ENCODE results near the gene RHNO1.

Gene RHNO1

DNA sequence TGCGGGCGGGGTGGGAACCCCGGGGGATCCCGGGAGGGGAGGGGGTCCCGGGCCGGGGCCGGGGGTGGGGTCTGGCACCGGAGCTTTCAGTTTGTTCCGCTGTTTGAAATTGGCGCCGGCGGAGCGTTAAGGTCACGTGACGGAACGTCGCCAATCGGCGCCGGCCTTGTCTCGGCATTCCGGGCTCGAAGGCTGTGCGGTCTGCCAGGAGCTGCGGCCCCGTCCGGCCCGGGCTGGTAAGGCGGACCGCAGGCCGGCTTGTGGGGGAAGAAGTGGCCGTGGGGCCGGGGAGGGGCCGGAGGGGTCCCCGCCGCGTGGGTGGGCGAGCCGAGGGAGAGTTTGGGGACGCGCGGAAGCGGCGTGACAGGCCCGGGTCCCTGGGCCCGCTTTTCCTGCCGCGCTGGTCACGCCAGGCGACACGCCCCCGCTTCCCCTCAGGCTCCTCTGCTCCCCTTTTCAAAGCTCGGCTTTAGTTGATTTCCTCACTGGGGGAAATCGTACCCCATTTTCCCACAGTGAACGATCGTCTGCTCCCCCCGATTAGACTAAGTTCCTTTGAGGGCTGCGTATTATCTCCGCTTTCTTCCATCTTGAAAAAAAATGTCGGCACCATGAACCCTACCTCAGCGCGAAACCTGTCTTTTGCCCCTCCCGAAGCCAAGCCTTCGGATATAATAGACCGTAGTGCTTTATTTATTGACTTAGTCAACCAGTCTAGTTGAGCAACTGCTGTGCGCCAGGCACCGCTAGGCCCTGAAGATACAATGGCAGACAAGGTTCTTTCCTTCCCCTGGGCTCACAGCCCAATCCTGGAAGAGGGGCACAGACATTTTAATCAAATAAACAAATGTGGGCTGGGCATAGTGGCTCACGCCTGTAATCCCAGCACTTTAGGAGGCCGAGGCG is at the start of gene RHNO1, which contains the start of gene FOXM1:
Gene RHNO1, plus strand, starts transcription at position 177 of the 906 bp plus-strand sequence. CDS start 8,144 bp downstream, outside the sequence.
Gene FOXM1, minus strand, starts transcription at position 128 of the 906 bp plus-strand sequence. CDS start 2,696 bp downstream, outside the sequence.
- peak; percentile 87 for DNase-seq

DNA sequence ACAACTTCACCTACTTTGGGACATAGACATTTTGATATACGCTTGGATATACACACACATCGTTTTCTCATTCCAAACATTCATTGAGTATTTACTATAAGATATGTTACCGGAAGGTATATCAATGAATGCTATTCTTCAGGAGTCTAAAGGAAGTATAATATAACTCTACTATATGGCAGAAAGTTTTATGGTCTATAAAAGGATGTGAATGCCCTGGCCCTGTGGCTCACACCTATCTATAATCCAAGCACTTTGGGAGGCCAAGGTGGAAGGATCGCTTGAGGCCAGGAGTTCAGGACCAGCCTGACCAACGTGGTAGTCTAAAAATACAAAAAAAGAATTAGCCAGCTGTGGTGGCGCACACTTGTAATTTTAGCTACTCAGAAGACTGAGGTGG is 47.7 kb upstream of the RHNO1 start:
- no peak for DNase-seq

DNA sequence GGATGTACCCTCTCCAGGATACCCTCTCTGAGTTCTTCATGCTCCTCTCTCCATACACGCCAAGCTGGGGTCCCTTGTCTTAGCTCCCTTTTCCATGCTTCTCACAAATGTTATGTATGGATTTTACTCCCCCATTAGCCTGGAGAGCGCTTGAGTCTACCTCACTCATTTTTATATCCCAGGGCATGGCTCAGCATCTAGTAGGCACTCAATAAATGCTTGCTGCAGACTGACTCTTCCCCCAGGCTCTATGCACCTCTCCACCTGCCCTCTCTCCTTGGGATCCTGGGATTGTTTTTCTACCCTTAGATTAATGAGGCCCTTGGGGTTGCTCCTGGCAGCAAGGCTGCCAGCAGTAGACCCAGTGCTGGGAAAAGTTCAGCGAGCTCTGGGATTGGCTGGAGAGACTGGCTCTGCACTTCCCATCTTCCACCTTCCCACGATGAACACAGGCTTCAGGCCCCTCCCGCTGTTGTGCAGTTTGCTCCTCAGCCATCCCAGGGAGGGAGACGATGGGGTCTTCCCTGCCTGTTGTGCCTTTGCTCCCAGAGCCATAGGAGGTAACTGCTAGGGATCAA is 44.4 kb upstream of the RHNO1 start:
- no peak for DNase-seq

- no peak for DNase-seq
Observed at GRCh38 chr12:2833327-2833726, 43.7 kb upstream of the RHNO1 start.

- no peak for DNase-seq
Observed at GRCh38 chr12:2833810-2834209, 43.2 kb upstream of the RHNO1 start.

GRCh38 chr12:2834581-2835491 is 42.2 kb upstream of the RHNO1 start, which contains the start of gene NRIP2:
Gene NRIP2, minus strand, starts transcription at chr12:2835035. Its CDS starts 52 bp downstream, at chr12:2834983.
- DNase-seq, result no peak

- no peak for DNase-seq
Observed at GRCh38 chr12:2835691-2836403, 41.2 kb upstream of the RHNO1 start.

DNA sequence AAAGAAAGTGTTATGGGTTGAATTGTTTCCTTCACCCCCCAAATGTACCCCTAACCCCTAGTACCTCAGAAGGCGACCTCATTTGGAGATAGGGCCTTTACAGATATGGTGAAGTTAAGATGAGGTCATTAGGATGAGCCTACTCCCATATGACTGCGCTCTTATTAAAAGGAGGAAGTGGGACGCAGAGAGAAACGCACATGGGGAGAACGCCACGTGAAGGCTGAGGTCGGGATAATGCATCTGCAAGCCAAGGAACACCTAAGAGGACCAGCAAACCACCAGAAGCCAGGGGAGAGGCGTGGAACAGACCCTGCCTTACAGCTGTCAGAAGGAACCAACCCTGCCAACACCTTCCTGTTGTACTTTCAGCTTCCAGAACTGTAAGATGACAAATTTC is 40.4 kb upstream of the RHNO1 start:
- no peak for DNase-seq

DNA sequence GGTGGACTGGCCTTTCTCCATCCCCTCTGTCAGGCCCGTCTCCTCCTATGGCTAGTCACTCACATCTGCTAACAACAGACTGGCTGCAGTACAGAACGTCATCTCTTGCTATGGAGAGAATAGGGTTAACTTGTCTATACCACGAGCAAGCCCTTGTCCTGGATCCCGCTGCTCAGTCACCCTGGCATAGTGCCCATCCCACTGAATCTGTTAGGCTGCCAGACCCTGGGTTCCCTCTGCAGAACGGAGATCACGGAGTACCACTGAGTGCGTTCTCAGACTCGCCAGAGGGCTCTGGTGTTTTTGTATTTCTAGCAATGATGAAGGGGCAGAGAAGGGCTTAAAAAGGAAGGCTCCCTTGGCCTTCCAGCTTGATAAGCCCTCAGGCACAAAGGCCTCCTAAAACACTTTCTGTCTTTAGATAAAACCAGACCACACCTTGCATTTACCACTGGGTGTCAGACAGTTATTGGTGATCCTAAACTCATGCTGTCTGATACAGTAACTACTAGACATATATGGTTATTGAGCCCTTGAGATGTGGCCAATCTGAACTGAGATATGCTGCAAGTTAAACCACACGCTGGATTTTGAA is 35.9 kb upstream of the RHNO1 start:
- DNase-seq, result no peak

- no peak for DNase-seq
Observed at GRCh38 chr12:2842948-2843347, 34.1 kb upstream of the RHNO1 start.

DNA sequence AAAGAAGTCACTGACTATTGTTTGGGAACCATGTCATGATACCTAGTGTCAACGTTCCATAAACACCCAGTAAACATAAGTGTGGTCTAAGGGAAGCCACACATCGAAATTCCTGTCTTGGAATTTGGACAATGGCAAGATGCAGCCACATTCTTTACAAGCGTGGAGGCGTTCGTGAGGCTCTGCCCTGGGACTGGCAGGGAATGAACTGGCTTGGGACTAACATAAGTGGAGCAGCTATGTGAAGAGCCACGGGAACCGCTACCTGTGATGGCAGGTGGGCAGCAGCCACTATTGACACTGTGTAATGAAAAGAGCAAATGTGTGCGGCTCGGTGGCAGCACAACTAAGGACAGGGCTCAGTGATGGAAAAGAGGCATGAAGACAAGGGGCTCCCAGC is 32.2 kb upstream of the RHNO1 start:
- no peak for DNase-seq

GRCh38 chr12:2845280-2845679 is 31.7 kb upstream of the RHNO1 start:
- no peak for DNase-seq

GRCh38 chr12:2851931-2852330 is 25.1 kb upstream of the RHNO1 start:
- no peak for DNase-seq

DNA sequence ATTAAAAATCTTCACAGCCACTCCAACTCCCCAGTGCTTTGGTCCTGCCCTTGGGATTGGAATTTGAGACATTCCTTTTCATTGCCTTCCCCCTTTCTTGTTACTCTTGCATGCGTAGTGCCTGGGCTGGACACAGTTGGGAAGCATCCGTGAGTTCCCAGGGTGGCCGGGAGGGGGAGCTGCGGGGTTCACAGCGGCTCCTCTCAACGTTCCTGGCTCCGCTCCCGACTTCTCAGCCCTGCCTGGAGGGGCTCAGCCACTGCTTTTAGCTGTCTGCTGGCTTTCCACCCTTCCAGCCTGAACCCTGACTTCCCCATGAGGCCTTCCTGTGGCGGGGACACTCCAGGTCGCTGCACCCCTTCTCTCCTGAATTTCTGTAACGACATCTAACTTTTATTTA is 23.4 kb upstream of the RHNO1 start:
- peak; percentile 60 for DNase-seq

GRCh38 chr12:2854669-2855453 is 22.2 kb upstream of the RHNO1 start:
- no peak for DNase-seq

GRCh38 chr12:2855546-2855945 is 21.5 kb upstream of the RHNO1 start:
- no peak for DNase-seq

DNA sequence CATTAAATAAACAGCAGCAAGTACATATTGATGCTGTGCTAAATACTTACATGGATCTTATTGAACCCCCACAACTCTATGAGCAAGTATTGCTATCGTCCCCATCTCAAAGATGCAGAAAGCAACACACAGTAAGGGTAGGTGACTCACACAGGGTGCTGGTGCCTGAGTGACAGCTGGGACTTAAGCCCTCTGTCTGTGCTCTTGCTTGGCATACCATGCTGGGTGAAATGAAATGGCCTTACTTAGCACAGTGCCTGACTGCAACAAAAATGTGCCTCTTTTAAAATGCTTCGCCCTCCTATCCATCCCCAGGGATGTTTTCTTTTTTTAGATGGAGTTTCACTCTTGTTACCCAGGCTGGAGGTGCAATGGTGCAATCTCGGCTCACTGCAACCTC is 21.0 kb upstream of the RHNO1 start:
- no peak for DNase-seq

DNA sequence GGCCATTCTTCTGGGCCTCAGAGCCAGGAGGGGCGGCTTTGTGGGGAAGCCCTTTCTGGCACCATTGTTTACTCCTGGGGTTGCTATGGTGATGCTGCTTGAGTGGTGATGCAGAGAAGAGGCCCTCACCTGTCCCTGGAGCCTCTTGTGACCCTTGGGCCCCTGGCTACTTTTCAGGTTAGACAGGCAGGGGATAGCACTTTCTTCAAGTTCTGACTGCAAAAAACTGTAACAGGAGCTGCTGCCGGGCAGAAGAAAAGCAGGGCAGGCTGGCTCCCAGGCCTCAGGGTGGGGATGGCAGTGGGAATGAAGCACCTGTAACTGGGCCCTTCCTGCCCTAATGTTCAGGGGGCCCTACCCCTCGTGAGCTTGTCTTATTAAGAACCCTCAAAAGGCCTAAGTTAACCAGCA is 20.0 kb upstream of the RHNO1 start, which contains the start of gene TEX52:
Gene TEX52, minus strand, starts transcription at position 19 of the 411 bp plus-strand sequence. Its CDS starts 13 bp downstream, at position 6.
- no peak for DNase-seq

- DNase-seq, result no peak
Observed at GRCh38 chr12:2857576-2857975, 19.4 kb upstream of the RHNO1 start.

GRCh38 chr12:2858334-2858733 is 18.7 kb upstream of the RHNO1 start:
- DNase-seq, result no peak

GRCh38 chr12:2858944-2859421 is 18.0 kb upstream of the RHNO1 start:
- DNase-seq, result no peak
